Gastrocnemius medialis (tissue), 4 donors: ENCODE data around the gene HEXB. TPM values are rescaled to one million over a fixed set of nuclear protein-coding genes. Genes with fewer than 3 reads are reported as not detected.

Source experiments
- ATAC-seq, 2 donors: fragments of 150-250 bp; one replicate each; pipeline ENCODE4 v1.9.1; 2016
- DNase-seq, 2 donors: peaks; one replicate each; pipeline ENCODE4 v3.0.0-alpha.2; 2019
- H3K27ac ChIP-seq, 4 donors: fragments of 200-600 bp; sonication (generic); 1 replicate in 1 of 4; 2 replicates in 3 of 4; pipeline ENCODE4 v1.5.1; 2016 to 2018; ENCODE audit warnings: mild to moderate bottlenecking in 2 of 4, moderate library complexity in 1 of 4
- H3K27me3 ChIP-seq, 3 donors: fragments of 200-600 bp; sonication (generic) in 2 of 3; 1 replicate in 1 of 3; 2 replicates in 2 of 3; pipeline versions ENCODE4 v1.5.1 to v1.6.0; 2016 to 2019; ENCODE audit warnings: mild to moderate bottlenecking in 1 of 3, moderate library complexity in 1 of 3
- H3K36me3 ChIP-seq, 2 donors: fragments of 200-600 bp; sonication (generic) in 1 of 2; one replicate each; pipeline ENCODE4 v1.5.1; 2017 to 2018
- H3K4me1 ChIP-seq, 2 donors: fragments of 200-600 bp; sonication (generic) in 1 of 2; one replicate each; pipeline ENCODE4 v1.5.1; 2016 to 2017; ENCODE audit warnings: mild to moderate bottlenecking in 2 of 2
- H3K4me3 ChIP-seq, 4 donors: fragments of 200-600 bp; sonication (generic) in 3 of 4; 1 replicate in 1 of 4; 2 replicates in 3 of 4; pipeline ENCODE4 v1.5.1; 2016 to 2019; ENCODE audit warnings: mild to moderate bottlenecking in 2 of 4
- H3K9me3 ChIP-seq, 3 donors: fragments of 200-600 bp; sonication (generic) in 2 of 3; 1 replicate in 1 of 3; 2 replicates in 2 of 3; pipeline ENCODE4 v1.5.1; 2016 to 2019
- CTCF ChIP-seq, 5 experiments: fragments of 450-650 bp in 3 of 5; fragments of 200-600 bp in 2 of 5; sonication (generic) in 2 of 5; IDR thresholded peaks in 4 of 5; conservative IDR thresholded peaks in 1 of 5; 1 replicate in 4 of 5; 2 replicates in 1 of 5; pipeline ENCODE4 v1.5.1; 2016 to 2019; ENCODE audit warnings: antibody characterized with exemption in 5 of 5, mild to moderate bottlenecking in 3 of 5, moderate library complexity in 3 of 5
- POLR2A ChIP-seq, 2 donors: fragments of 450-650 bp; IDR thresholded peaks; one replicate each; pipeline ENCODE4 v1.6.1; 2017; ENCODE audit warnings: antibody characterized with exemption in 2 of 2, mild to moderate bottlenecking in 2 of 2, moderate library complexity in 2 of 2
- in situ Hi-C, 4 donors: fragments of 200-750 bp; cut with MboI; loops; one replicate each; pipeline versions ENCODE4 v1.15.0 to v1.8.0; 2017; ENCODE audit warnings: low sequenced_read_pairs in 4 of 4
- intact Hi-C: fragments of 100-400 bp; cut with DNase I; formaldehyde crosslinking; loops from one replicate; pipeline ENCODE4 v1.15.1; 2023; ENCODE audit warnings: low total_unique reads
- total RNA-seq, 4 donors: library from RNA; depleted of rRNA; stranded (reverse); fragments of >200 nt; gene quantifications; one replicate each; pipeline versions ENCODE4 v1.1.0 to v1.2.3, GENCODE V29; 2016

HEXB gene
- total RNA-seq, 4 donors from 2014 or later = 32.3 to 54.4 (median 47.1) TPM

DNA sequence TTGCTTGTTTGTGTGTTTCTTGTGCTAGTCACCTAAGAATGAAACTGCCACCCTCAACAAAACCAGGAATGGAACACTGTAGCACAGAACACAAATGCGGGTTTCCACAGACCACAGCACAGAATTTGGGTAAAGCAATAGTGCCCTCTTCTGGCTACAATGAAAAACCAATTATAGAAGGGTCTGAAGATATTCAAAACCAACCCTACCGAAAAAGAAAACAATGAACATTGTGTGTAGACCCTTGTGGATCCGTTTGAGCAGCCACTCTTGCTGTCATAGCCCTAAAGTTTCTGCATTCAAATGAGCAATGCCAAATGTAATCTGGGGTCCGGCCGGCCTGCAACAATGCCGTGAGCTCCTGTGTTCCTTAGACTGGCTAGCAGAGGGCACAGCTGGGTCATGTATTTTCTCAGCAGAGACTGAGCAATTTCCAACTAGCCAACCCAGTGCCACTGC lies 36.2 kb upstream of the HEXB start:
- no peaks in the 10 kb centered on the region for H3K36me3 ChIP-seq
- TF ChIP-seq POLR2A (IDR thresholded peaks at IDR 0.05) (no peak), CTCF (IDR thresholded peaks at IDR 0.05 in 4 of 5, conservative IDR thresholded peaks at IDR 0.05 in 1 of 5) (peak; percentile 71 to 81 (median 76))
- ATAC-seq (peak; percentile 87 to 96), DNase-seq (no peak)
- H3K9me3 ChIP-seq = no peaks in the 10 kb centered on the region
- H3K27ac ChIP-seq = no peak overlapping the region
- intact Hi-C loops (loop anchor here (1.0 to 10.0 kb wide), 3 partner anchors 444 to 747 kb away; no protein-coding TSS in a partner anchor), in situ Hi-C loops (loop anchor here (5.0 to 25.0 kb wide), 9 partner anchors 237 to 1064 kb away; no protein-coding TSS in a partner anchor)
- peaks cover 0 to 3% of the 10 kb centered on the region in 2 donors for H3K4me1 ChIP-seq
- no peak overlapping the region for H3K4me3 ChIP-seq
- no peaks in the 10 kb centered on the region for H3K27me3 ChIP-seq

- TF ChIP-seq CTCF (IDR thresholded peaks at IDR 0.05 in 4 of 5, conservative IDR thresholded peaks at IDR 0.05 in 1 of 5) (no peak), POLR2A (IDR thresholded peaks at IDR 0.05) (no peak)
- no peak for ATAC-seq
- in situ Hi-C loops (loop anchor here (5.0 to 25.0 kb wide), 9 partner anchors 237 to 1065 kb away; no protein-coding TSS in a partner anchor), intact Hi-C loops (loop anchor here (2.0 to 10.0 kb wide), 2 partner anchors 445 to 615 kb away; no protein-coding TSS in a partner anchor)
- H3K4me1 ChIP-seq = peaks cover 0 to 3% of the 10 kb centered on the region in 2 donors
- H3K36me3 ChIP-seq = no peaks in the 10 kb centered on the region
- H3K27me3 ChIP-seq = no peaks in the 10 kb centered on the region
- DNase-seq = no peak
- no peak overlapping the region for H3K27ac ChIP-seq
- no peak overlapping the region for H3K4me3 ChIP-seq
- no peaks in the 10 kb centered on the region for H3K9me3 ChIP-seq
Observed at GRCh38 chr5:74649421-74649973, 35.5 kb upstream of the HEXB start.

GRCh38 chr5:74651710-74652109 lies 33.3 kb upstream of the HEXB start:
- Histone ChIP-seq H3K36me3 (no peaks in the 10 kb centered on the region), H3K9me3 (no peaks in the 10 kb centered on the region), H3K4me1 (peaks cover 0 to 3% of the 10 kb centered on the region in 2 donors), H3K4me3 (no peak overlapping the region), H3K27me3 (no peaks in the 10 kb centered on the region), H3K27ac (no peak overlapping the region)
- DNase-seq = no peak
- in situ Hi-C loops = loop anchor here in 1 of 4 donors (25.0 kb wide), 1 partner anchor 261 kb away; no protein-coding TSS in a partner anchor
- intact Hi-C loops = no loop called here
- ATAC-seq = no peak
- TF ChIP-seq CTCF (IDR thresholded peaks at IDR 0.05 in 4 of 5, conservative IDR thresholded peaks at IDR 0.05 in 1 of 5) = no peak
- no peak for TF ChIP-seq POLR2A (IDR thresholded peaks at IDR 0.05)

GRCh38 chr5:74652576-74652975 lies 32.5 kb upstream of the HEXB start:
- Histone ChIP-seq H3K9me3 (no peaks in the 10 kb centered on the region), H3K36me3 (no peaks in the 10 kb centered on the region), H3K27ac (no peak overlapping the region), H3K4me3 (no peak overlapping the region), H3K4me1 (peaks cover 0 to 3% of the 10 kb centered on the region in 2 donors), H3K27me3 (no peaks in the 10 kb centered on the region)
- no peak for TF ChIP-seq CTCF (IDR thresholded peaks at IDR 0.05 in 4 of 5, conservative IDR thresholded peaks at IDR 0.05 in 1 of 5)
- TF ChIP-seq POLR2A (IDR thresholded peaks at IDR 0.05) = no peak
- in situ Hi-C loops (loop anchor here in 1 of 4 donors (25.0 kb wide), 1 partner anchor 260 kb away; no protein-coding TSS in a partner anchor), intact Hi-C loops (no loop called here)
- DNase-seq = no peak
- ATAC-seq = no peak
